Measurements from ENCODE around the gene OAT.
A peak's percentile ranks its signal among the peaks of the same experiment; 100 is the strongest.

The OAT gene

GRCh38 chr10:124418726-124419501 is at the start of gene OAT:
OAT (minus strand) TSS chr10:124418923; CDS start chr10:124412171, 6,752 bp downstream.
- no peaks in the 10 kb centered on the region for H3K9me3 Mint-ChIP-seq
- peak within 1 kb of the TSS; percentile 82 to 85 for H3K4me3 Mint-ChIP-seq
- peak; percentile 92 for DNase-seq
- peak; percentile 97 for ATAC-seq (replicated peaks)
- H3K4me1 Mint-ChIP-seq = peaks cover 3 to 6% of the 10 kb centered on the region in 2 donors
- peak within 1 kb of the TSS; percentile 83 for H3K27ac Mint-ChIP-seq
- no peaks in the 10 kb centered on the region for H3K36me3 Mint-ChIP-seq
- peaks cover 15 to 25% of the 10 kb centered on the region in 2 donors for H3K27me3 Mint-ChIP-seq

DNA sequence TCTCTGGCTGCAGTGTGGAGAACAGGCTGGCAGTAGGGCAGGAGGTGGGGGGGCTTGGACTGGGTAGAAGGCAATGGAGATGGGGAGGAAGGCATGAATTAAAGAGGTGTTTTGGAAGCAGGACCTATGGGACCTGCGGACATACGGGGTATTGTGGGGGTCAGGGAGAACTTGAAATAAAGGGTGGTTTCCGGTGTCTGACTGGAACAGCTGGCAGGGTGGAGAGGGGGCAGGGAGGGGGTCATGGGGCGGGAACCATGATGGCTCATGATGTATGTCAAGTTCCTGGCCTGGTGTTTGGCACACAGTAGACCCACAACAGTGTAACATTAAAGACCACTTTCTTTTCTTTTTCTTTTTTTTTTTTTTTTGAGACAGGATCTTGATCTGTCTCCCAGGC is 48.4 kb upstream of the OAT start:
- peaks cover 0 to 3% of the 10 kb centered on the region in 2 donors for H3K36me3 Mint-ChIP-seq
- H3K27me3 Mint-ChIP-seq = no peaks in the 10 kb centered on the region
- H3K27ac Mint-ChIP-seq = no peak overlapping the region
- DNase-seq (no peak), ATAC-seq (replicated peaks) (no peak)
- no peaks in the 10 kb centered on the region for H3K9me3 Mint-ChIP-seq
- H3K4me3 Mint-ChIP-seq = no peak overlapping the region
- H3K4me1 Mint-ChIP-seq = peaks cover 21 to 35% of the 10 kb centered on the region in 2 donors

GRCh38 chr10:124465777-124466488 is 47.2 kb upstream of the OAT start:
- Mint-ChIP-seq H3K4me3 (no peak overlapping the region), H3K9me3 (peaks cover 0 to 4% of the 10 kb centered on the region in 2 donors), H3K27ac (no peak overlapping the region), H3K27me3 (no peaks in the 10 kb centered on the region), H3K4me1 (peaks cover 25 to 42% of the 10 kb centered on the region in 2 donors), H3K36me3 (peaks cover 0 to 3% of the 10 kb centered on the region in 2 donors)
- DNase-seq (no peak), ATAC-seq (replicated peaks) (no peak)

DNA sequence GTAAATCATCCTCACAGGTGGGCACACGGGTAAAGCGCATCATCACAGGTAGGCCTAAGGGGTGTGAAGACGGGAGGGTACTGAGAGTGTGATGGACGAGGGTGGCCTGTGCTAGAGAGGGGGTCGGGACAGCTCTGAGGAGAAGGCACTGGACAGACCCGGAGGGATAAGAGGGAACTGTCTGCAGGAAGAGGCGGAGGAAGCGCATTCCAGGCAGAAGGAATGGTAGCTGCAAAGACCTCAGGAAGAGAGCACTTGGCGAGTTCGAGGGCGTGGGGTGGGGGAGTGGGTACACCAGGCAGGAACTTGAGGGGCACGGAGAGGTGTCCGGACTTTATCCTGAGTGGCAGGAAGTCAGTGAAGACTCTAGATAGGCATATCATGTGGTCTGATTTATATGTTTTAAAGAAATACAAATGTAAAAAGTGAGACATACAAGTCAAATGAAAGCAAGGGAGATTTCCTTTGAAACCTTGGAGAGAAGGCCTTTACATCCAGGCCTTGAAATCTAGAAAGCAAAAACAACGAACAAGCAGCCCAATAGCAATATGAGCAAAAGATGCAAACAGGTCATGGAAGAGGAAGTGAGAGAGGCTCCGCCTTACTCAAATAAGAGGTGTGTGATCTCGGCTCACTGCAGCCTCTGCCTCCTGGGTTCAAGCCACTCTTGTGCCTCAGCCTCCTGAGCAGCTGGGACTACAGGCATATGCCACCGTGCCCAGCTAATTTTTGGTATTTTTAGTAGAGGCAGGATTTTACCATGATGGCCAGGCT is 46.5 kb upstream of the OAT start:
- Mint-ChIP-seq H3K4me1 (peaks cover 25 to 42% of the 10 kb centered on the region in 2 donors), H3K36me3 (peaks cover 0 to 3% of the 10 kb centered on the region in 2 donors), H3K27me3 (no peaks in the 10 kb centered on the region), H3K27ac (peak overlapping the region; percentile 59), H3K9me3 (peaks cover 0 to 4% of the 10 kb centered on the region in 2 donors), H3K4me3 (peak overlapping the region; percentile 11 to 26)
- ATAC-seq (replicated peaks) (peak; percentile 54), DNase-seq (no peak)

GRCh38 chr10:124464028-124464965 is 45.6 kb upstream of the OAT start:
- peak overlapping the region; percentile 11 to 26 for H3K4me3 Mint-ChIP-seq
- H3K27me3 Mint-ChIP-seq = no peaks in the 10 kb centered on the region
- peaks cover 0 to 4% of the 10 kb centered on the region in 2 donors for H3K9me3 Mint-ChIP-seq
- no peak for DNase-seq
- peaks cover 25 to 36% of the 10 kb centered on the region in 2 donors for H3K4me1 Mint-ChIP-seq
- H3K27ac Mint-ChIP-seq = peak overlapping the region; percentile 59
- H3K36me3 Mint-ChIP-seq = no peaks in the 10 kb centered on the region
- no peak for ATAC-seq (replicated peaks)

- Mint-ChIP-seq H3K27me3 (peaks cover 9 to 10% of the 10 kb centered on the region in 2 donors), H3K4me1 (peaks cover 25 to 33% of the 10 kb centered on the region in 2 donors), H3K36me3 (no peaks in the 10 kb centered on the region), H3K4me3 (peak overlapping the region; percentile 78 to 91), H3K9me3 (peaks cover 0 to 4% of the 10 kb centered on the region in 2 donors), H3K27ac (peak overlapping the region; percentile 93)
- DNase-seq (no peak), ATAC-seq (replicated peaks) (no peak)
These were observed 43.6 kb upstream of the OAT start for GRCh38 chr10:124462348-124462695.

- peak; percentile 97 to 98 for ATAC-seq (replicated peaks)
- no peaks in the 10 kb centered on the region for H3K36me3 Mint-ChIP-seq
- H3K4me3 Mint-ChIP-seq = peak within 1 kb of the TSS; percentile 78 to 91
- H3K27ac Mint-ChIP-seq = peak within 1 kb of the TSS; percentile 97
- peaks cover 14 to 15% of the 10 kb centered on the region in 2 donors for H3K27me3 Mint-ChIP-seq
- peaks cover 23 to 33% of the 10 kb centered on the region in 2 donors for H3K4me1 Mint-ChIP-seq
- H3K9me3 Mint-ChIP-seq = peaks cover 0 to 4% of the 10 kb centered on the region in 2 donors
- DNase-seq = peak; percentile 86
These were observed 43.1 kb upstream of the OAT start, which contains the start of gene LHPP for GRCh38 chr10:124461642-124462347. LHPP (plus strand) TSS chr10:124461823; CDS start chr10:124461863, 40 bp downstream.

- no peak overlapping the region for H3K4me3 Mint-ChIP-seq
- H3K4me1 Mint-ChIP-seq = peaks cover 15 to 24% of the 10 kb centered on the region in 2 donors
- no peak for ATAC-seq (replicated peaks)
- H3K36me3 Mint-ChIP-seq = no peaks in the 10 kb centered on the region
- H3K9me3 Mint-ChIP-seq = peaks cover 0 to 4% of the 10 kb centered on the region in 2 donors
- H3K27ac Mint-ChIP-seq = no peak overlapping the region
- H3K27me3 Mint-ChIP-seq = peaks cover 29 to 32% of the 10 kb centered on the region in 2 donors
- no peak for DNase-seq
These were observed 41.4 kb upstream of the OAT start for GRCh38 chr10:124460144-124460543.

- H3K27ac Mint-ChIP-seq = no peak overlapping the region
- DNase-seq (no peak), ATAC-seq (replicated peaks) (no peak)
- H3K4me3 Mint-ChIP-seq = no peak overlapping the region
- H3K36me3 Mint-ChIP-seq = no peaks in the 10 kb centered on the region
- peaks cover 36 to 39% of the 10 kb centered on the region in 2 donors for H3K27me3 Mint-ChIP-seq
- peaks cover 7 to 17% of the 10 kb centered on the region in 2 donors for H3K4me1 Mint-ChIP-seq
- H3K9me3 Mint-ChIP-seq = peaks cover 0 to 4% of the 10 kb centered on the region in 2 donors
These were observed 40.7 kb upstream of the OAT start for GRCh38 chr10:124459395-124459794.

GRCh38 chr10:124458889-124459288 is 40.2 kb upstream of the OAT start:
- Mint-ChIP-seq H3K27ac (no peak overlapping the region), H3K27me3 (peaks cover 39 to 43% of the 10 kb centered on the region in 2 donors), H3K4me3 (no peak overlapping the region), H3K9me3 (peaks cover 0 to 4% of the 10 kb centered on the region in 2 donors), H3K36me3 (no peaks in the 10 kb centered on the region), H3K4me1 (peaks cover 3 to 13% of the 10 kb centered on the region in 2 donors)
- DNase-seq (no peak), ATAC-seq (replicated peaks) (no peak)

DNA sequence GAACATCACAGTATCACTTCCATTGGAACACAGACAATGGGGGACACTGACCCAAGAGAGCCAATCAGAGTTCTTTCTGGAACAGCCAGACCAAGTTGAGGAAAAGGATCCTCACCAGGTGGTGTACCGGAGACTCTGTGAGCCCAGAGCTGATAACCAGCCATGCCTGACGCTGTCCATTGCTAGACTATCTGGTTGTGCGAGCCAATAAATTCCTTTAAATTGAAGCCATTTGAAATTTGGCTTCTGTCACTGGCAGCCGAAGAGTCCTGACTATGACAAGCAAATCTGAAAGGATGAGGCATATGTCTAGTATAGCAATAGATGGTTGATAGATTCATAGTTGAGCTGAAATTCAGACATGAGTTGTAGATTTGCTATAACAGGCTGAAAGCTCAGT is 39.8 kb upstream of the OAT start:
- no peak for ATAC-seq (replicated peaks)
- Mint-ChIP-seq H3K27me3 (peaks cover 43 to 47% of the 10 kb centered on the region in 2 donors), H3K9me3 (peaks cover 0 to 4% of the 10 kb centered on the region in 2 donors)

DNA sequence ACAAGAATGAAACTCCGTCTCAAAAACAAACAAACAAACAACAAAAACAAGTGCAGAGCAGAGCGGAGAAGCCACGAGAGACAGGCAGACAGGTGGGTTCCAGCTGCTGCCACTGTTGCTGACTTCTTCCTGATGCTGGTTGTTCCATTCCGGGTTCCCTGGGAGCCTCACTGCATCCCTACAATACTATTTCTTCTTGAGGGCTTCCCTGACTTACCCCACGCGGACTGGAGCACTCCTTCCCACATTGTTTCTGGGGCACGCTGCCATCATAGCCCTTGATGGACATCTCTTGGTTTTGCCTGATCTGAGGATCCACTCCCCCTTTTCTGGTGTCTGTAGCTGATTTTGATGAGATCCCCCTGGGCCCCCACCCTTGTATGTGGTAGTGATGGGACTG is 36.7 kb upstream of the OAT start:
- Mint-ChIP-seq H3K36me3 (no peaks in the 10 kb centered on the region), H3K4me3 (no peak overlapping the region), H3K4me1 (peaks cover under 1 to 5% of the 10 kb centered on the region in 2 donors), H3K27me3 (peaks cover 66 to 74% of the 10 kb centered on the region in 2 donors), H3K27ac (no peak overlapping the region), H3K9me3 (no peaks in the 10 kb centered on the region)
- DNase-seq (no peak), ATAC-seq (replicated peaks) (no peak)

More for the DNA sequence above, 39.8 kb upstream of the OAT start:
- Mint-ChIP-seq H3K4me1 (peaks cover 3 to 13% of the 10 kb centered on the region in 2 donors), H3K27ac (no peak overlapping the region), H3K4me3 (no peak overlapping the region), H3K36me3 (no peaks in the 10 kb centered on the region)
- DNase-seq = no peak
